ENCODE results near the gene GRAMD4. TPM values are rescaled to one million over a fixed set of nuclear protein-coding genes. Genes with fewer than 3 reads are reported as not detected.
A peak's percentile ranks its signal among the peaks of the same experiment; 100 is the strongest.

Gene GRAMD4
- polyA plus RNA-seq, 6 donors from 2014 or later: 4.0 to 12.5 (median 6.9) TPM

DNA sequence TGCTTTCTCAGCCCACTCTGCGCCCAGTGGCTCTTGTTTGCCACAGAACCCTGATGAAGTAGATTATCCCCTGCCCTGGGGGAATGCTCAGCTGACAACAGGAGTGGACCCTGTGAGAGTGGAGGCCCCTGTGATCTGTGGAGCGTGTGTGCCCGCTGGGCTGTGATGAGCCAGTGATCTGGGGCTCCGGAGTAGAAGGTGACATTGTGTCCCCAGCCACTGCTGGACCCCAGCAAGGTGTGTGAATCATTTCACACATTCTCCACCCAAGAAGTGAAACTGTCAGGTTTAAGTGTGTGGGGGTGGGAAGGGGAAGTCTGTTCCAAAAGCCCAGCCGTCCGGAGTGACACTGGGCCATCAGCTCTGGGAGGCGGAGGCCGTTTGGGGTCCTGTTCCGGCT lies 33.1 kb upstream of the GRAMD4 start:
- Mint-ChIP-seq H3K36me3 (no peaks in the 10 kb centered on the region), H3K27me3 (no peaks in the 10 kb centered on the region), H3K27ac (peak overlapping the region; percentile 97 to 100 (median 100)), H3K4me1 (peaks cover 70 to 81% (median 76%) of the 10 kb centered on the region in 3 donors), H3K4me3 (peak overlapping the region; percentile 79 to 93 (median 89)), H3K9me3 (no peaks in the 10 kb centered on the region)
- ATAC-seq (ENCODE audit: low read depth in 2 of 2) (peak; percentile 53 to 57), DNase-seq (no peak)

DNA sequence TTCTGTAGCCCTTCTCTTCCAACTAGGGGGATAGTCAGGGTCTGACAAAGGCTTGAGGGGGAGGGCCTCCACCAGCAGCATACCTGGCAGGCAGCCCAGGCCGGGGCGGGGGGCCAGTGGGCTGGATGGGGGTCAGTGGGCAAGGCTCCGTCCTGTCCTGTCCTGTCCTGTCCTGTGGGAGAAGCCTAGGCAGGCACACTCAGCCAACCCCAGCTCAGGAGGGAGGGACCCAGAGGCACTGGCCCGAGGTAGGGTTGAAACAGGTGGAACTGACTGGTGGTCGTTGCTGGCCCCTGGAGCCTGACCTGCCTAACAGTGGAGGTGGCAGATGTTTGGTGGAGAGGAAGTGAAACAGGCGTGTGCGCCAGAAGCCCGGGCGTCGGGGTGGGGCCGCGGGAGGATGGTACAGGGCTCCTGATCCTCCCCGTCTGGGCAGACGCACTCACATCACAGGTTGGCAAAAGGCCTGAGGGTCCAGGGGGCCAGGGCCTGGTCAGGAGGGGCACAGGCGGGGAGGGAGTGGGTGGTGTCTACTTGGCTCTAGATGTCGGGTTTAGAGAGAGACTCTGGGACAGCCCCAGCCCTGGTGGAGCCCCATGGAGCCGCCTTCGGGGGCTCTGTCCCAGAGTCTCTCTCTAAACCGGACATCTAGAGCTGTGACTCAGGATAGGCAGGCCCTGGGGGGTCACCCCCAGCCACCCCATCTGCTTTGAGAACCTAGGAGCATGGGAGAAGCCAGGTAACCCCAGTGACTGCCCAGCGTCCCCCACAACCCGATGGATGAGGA lies 32.5 kb upstream of the GRAMD4 start:
- Mint-ChIP-seq H3K27ac (peak overlapping the region; percentile 97 to 100 (median 100)), H3K27me3 (no peaks in the 10 kb centered on the region), H3K36me3 (no peaks in the 10 kb centered on the region), H3K9me3 (no peaks in the 10 kb centered on the region), H3K4me3 (peak overlapping the region; percentile 79 to 93 (median 89)), H3K4me1 (peaks cover 68 to 81% (median 76%) of the 10 kb centered on the region in 3 donors)
- DNase-seq: peak; percentile 96
- peak; percentile 87 for ATAC-seq (ENCODE audit: low read depth in 2 of 2)

DNA sequence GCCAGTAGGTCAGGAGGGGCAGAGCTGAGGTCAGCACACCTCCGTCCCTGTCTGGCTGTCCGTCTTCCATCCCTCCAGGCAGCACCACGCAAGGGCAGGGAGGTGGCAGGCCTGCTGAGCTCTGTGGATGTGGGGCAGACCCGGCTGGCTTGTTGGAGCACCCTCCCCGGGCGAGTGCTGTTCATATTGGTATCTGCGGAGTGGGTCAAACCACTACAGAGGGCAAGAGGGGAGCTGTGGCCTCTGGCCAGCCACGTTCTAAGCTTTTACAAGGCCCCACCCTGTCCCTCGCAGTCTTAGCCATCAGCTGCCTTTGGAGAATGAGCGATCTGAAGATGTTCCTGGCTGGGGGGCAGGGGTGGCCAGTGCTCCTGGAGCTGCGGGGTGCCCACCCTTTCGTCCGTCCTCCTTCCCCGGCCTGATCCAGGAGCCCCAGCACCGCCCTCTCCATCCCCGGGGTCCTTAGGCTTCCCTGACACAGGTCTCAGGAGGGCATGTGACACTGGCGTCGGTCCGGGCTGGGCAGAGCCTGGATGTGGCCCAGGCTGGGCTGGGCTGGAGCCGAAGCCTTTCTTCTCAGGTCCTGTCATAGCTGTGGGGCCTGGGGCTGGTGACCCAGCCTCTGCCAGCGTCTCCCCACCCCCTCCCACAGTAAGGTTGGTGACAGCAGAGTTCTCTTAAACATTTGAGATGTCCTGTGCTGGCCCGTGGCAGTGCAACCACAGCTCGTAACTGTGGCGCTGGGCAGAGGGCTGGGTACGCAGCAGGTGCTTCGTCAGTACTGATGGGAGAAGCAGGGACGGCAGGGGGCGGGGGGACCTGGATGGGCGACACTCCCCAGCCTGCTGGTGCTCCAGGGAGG lies 31.7 kb upstream of the GRAMD4 start:
- H3K4me1 Mint-ChIP-seq: peaks cover 72 to 85% (median 76%) of the 10 kb centered on the region in 3 donors
- H3K27me3 Mint-ChIP-seq: no peaks in the 10 kb centered on the region
- no peaks in the 10 kb centered on the region for H3K9me3 Mint-ChIP-seq
- H3K36me3 Mint-ChIP-seq: no peaks in the 10 kb centered on the region
- H3K4me3 Mint-ChIP-seq: peak overlapping the region; percentile 63 to 92 (median 83)
- DNase-seq: no peak
- H3K27ac Mint-ChIP-seq: peak overlapping the region; percentile 94 to 100 (median 99)
- no peak for ATAC-seq (ENCODE audit: low read depth in 2 of 2)

DNA sequence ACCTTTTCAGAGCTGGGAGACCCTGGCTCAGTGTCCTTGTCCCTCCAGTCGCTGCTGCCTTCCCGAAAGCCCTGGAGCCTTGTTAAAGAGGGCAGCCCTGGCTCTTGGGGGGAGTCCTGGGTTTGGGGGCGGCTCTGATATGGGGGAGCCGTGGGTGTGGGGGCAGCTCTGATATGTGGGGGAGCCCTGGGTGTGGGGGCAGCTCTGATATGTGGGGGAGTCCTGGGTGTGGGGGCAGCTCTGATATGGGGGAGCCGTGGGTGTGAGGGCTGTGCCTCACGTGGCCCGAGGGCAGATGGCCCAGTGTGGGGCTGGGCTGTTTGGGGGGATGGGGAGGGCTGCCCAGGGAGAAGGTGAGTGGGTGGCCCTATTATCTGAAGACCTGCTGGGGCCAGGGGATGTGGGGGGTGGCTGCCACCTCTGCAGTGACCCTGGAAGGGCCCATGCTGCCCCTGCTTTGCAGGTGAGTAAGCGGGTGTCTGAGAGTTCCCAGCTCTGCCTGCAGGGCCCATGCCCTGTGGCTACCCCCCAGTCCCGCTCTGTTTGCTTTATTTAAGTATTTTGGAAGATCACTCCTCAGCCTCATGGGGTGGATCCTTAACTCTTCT lies 30.9 kb upstream of the GRAMD4 start:
- Mint-ChIP-seq H3K4me3 (peak overlapping the region in 6 of 8 donors; percentile 22 to 82 (median 59)), H3K4me1 (peaks cover 67 to 81% (median 81%) of the 10 kb centered on the region in 3 donors), H3K9me3 (no peaks in the 10 kb centered on the region), H3K36me3 (no peaks in the 10 kb centered on the region), H3K27ac (peak overlapping the region; percentile 88 to 100 (median 99)), H3K27me3 (no peaks in the 10 kb centered on the region)
- no peak for DNase-seq
- ATAC-seq (ENCODE audit: low read depth in 2 of 2): no peak

DNA sequence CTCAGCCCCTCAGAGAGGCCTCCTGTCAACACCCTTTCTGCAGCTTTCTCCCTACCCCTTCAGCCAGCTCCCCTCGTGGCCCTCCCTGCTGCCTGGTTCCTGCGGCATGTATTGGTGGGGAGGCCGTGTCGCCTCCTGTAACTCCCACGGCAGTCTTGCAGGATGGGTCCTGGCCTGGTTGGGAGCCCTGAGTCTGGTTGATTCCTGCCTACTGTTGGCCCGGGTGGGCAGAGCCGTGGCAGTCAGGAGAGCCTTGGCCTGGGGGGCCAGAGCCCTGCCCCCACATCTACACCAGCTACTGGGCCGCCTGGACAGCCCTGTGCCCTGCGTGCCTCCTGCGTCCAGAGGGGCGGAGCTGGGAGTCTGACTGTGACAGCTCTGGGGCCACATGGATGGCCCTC lies 30.3 kb upstream of the GRAMD4 start:
- peak overlapping the region in 6 of 8 donors; percentile 5 to 81 (median 40) for H3K4me3 Mint-ChIP-seq
- DNase-seq (no peak), ATAC-seq (ENCODE audit: low read depth in 2 of 2) (no peak)
- no peaks in the 10 kb centered on the region for H3K27me3 Mint-ChIP-seq
- no peaks in the 10 kb centered on the region for H3K9me3 Mint-ChIP-seq
- peaks cover 65 to 81% (median 80%) of the 10 kb centered on the region in 3 donors for H3K4me1 Mint-ChIP-seq
- peak overlapping the region in 4 of 6 donors; percentile 67 to 100 (median 90) for H3K27ac Mint-ChIP-seq
- no peaks in the 10 kb centered on the region for H3K36me3 Mint-ChIP-seq

DNA sequence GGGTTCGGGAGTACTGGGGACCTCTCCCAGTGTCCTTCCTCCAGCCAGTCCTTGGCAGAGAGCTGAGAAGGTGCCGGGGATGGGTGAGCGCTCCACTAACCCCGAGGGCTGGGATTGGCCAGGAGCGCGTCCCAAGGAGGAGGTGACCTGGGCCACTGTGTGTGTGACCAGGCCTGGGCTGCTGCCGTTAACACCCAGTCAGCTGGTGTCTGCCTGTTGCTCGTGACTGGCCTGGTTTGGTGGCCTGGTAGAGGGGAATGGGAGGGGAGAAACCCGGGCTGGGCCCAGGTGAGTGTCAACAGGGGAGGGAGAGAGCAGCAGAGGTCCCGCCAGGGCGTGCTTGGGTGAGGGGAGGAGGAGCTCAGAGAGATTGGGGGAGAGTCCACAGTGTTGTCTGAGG lies 29.9 kb upstream of the GRAMD4 start:
- no peaks in the 10 kb centered on the region for H3K36me3 Mint-ChIP-seq
- H3K9me3 Mint-ChIP-seq: no peaks in the 10 kb centered on the region
- no peak for DNase-seq
- H3K4me1 Mint-ChIP-seq: peaks cover 68 to 81% (median 79%) of the 10 kb centered on the region in 3 donors
- H3K27me3 Mint-ChIP-seq: no peaks in the 10 kb centered on the region
- ATAC-seq (ENCODE audit: low read depth in 2 of 2): no peak
- peak overlapping the region in 5 of 8 donors; percentile 45 to 81 (median 62) for H3K4me3 Mint-ChIP-seq
- peak overlapping the region in 4 of 6 donors; percentile 66 to 97 (median 72) for H3K27ac Mint-ChIP-seq

DNA sequence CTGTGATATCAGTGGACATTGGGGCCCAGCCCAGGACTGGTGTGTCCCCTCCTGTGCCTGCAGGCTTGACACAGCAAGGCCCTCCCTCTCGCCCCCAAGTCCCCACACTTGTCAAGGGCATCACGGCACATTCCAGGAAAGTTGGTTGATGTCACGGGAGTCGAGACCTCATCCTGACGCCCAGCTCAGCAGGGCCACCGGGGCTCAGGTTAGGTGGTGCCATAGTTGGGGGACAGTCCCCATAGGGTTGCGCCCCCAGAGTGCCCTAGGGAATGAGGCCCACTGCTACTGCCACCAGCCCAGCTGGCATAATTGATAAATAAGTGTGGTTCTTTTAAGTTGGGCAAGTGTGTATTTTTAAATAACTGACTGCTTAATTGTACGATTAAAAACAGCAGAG lies 28.3 kb upstream of the GRAMD4 start:
- Mint-ChIP-seq H3K27me3 (no peaks in the 10 kb centered on the region), H3K27ac (peak overlapping the region; percentile 47 to 97 (median 97)), H3K4me3 (peak overlapping the region; percentile 81 to 92 (median 89)), H3K9me3 (no peaks in the 10 kb centered on the region), H3K4me1 (peaks cover 57 to 70% (median 66%) of the 10 kb centered on the region in 3 donors), H3K36me3 (no peaks in the 10 kb centered on the region)
- no peak for DNase-seq
- no peak for ATAC-seq (ENCODE audit: low read depth in 2 of 2)

DNA sequence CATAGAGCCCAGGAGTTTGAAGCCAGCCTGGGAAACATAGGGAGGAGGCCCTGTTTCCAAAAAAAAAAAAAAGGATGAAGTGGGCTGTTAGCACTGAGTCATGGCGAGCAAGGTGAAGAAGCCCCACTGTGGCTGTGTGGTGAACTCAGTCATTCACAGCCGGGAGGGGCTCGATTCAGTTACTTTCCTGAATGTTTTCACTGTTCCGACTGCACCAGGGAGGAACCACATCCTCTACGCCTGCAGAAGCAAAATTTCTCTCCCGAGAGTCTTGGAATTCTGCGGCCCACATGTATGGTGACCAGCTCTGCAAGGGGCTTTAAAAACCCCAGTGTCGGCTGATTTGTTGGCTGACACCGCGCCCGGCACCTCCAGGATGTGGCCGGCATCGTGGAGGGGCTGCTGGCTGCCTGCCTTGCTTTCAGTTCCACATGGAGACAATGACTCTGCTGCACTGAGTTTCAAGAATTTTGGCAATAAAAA lies 27.8 kb upstream of the GRAMD4 start:
- peak; percentile 43 to 48 for ATAC-seq (ENCODE audit: low read depth in 2 of 2)
- H3K36me3 Mint-ChIP-seq: no peaks in the 10 kb centered on the region
- H3K4me3 Mint-ChIP-seq: peak overlapping the region; percentile 81 to 92 (median 89)
- peak; percentile 78 for DNase-seq
- no peaks in the 10 kb centered on the region for H3K9me3 Mint-ChIP-seq
- peaks cover 52 to 65% (median 61%) of the 10 kb centered on the region in 3 donors for H3K4me1 Mint-ChIP-seq
- peak overlapping the region; percentile 41 to 97 (median 97) for H3K27ac Mint-ChIP-seq
- no peaks in the 10 kb centered on the region for H3K27me3 Mint-ChIP-seq

DNA sequence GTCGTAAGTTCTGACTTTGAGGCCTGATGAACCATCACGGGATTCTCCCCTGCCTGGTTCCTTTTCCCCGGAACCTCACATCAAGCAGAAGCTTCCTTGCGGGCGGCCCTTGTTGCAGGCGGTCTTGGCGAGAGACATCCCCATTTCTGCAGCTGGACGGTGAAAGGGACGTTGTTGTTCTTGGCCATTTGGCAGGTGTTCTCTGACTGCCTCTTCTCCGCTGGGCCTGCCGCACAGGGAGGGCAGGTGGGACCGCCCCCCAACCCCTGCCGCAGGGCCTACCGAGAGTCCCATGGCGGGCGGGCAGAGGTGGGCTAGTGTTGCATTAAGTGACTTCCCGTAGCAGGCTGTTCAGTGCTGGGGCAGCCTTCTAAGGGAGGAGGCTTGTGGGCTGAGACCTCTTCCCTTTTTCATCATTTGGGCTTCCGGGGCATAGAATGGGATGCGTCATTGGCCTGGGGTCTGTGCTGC lies 26.9 kb upstream of the GRAMD4 start:
- Mint-ChIP-seq H3K27ac (peak overlapping the region; percentile 82 to 97 (median 97)), H3K36me3 (no peaks in the 10 kb centered on the region), H3K4me3 (peak overlapping the region; percentile 81 to 92 (median 89)), H3K4me1 (peaks cover 48 to 61% (median 59%) of the 10 kb centered on the region in 3 donors), H3K9me3 (no peaks in the 10 kb centered on the region), H3K27me3 (no peaks in the 10 kb centered on the region)
- peak; percentile 83 for DNase-seq
- peak; percentile 87 to 89 for ATAC-seq (ENCODE audit: low read depth in 2 of 2)

DNA sequence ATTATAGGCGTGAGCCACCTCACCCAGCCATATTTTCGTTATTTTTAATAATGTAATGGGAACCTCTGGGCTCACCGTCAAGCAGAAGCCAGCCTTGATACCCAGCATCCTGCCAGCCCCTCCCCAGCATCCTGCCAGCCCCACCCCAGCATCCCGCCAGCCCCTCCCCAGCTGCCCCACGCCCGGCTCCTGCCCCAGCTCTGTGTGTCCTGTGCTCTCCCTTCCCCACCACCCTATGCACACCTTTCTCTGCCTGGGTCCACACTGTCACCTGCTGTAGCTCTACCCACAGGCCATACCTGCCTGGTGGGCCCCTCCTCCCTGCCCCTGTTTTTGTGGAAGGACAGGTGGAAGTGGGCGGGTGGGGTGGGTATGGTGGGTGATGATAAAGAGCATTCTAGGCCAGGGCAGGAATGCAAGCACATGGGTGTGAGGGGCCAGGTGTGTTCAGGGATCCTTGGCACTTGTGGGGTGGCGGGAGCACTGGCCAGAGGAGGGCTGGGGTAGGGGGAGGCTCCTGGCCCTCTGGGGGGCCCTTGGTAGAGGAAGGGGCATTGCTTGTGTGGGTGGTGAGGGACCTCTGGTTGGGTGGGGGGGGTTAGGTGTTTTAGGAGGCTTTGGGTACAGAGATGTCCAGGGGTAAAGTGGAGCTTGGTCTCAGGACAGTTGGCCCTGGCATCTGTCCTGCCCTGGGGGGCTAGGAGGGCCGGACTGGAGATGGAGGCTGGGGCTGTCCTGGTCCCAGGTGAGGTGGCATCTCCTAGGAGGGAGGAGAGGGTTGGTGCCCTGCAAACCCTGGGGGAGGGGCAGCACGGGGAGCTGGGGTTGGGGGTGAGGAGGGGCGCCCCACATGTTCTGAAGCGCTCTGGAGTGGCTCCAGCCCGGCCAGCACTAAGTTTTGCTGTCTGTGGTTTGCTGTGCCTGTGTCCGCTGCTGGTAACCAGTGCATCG lies 25.9 kb upstream of the GRAMD4 start:
- no peaks in the 10 kb centered on the region for H3K27me3 Mint-ChIP-seq
- DNase-seq (no peak), ATAC-seq (ENCODE audit: low read depth in 2 of 2) (no peak)
- H3K4me3 Mint-ChIP-seq: peak overlapping the region in 2 of 8 donors; percentile 81 to 92
- no peaks in the 10 kb centered on the region for H3K9me3 Mint-ChIP-seq
- no peaks in the 10 kb centered on the region for H3K36me3 Mint-ChIP-seq
- peak overlapping the region in 5 of 6 donors; percentile 58 to 97 (median 97) for H3K27ac Mint-ChIP-seq
- H3K4me1 Mint-ChIP-seq: peaks cover 45 to 56% (median 54%) of the 10 kb centered on the region in 3 donors

DNA sequence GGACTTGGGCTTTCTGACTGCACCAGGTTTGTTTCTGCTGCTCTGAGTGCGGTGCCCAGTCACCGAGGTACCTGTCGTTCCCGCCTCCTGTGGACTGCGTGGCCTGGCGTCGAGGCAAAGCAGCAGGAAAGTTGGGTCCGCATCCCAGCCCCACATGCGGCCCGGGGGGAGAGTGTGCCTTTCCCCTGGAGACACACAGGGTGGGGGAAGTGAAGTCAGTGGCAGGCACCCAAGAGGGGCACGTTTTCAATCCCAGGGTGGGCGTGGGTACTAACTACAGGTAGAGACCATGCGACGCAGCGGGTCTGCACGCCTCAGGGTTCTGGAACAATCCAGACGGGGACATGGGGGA lies 25.3 kb upstream of the GRAMD4 start:
- Mint-ChIP-seq H3K4me1 (peaks cover 44 to 54% (median 48%) of the 10 kb centered on the region in 3 donors), H3K4me3 (peak overlapping the region in 1 of 8 donors; percentile 46)

DNA sequence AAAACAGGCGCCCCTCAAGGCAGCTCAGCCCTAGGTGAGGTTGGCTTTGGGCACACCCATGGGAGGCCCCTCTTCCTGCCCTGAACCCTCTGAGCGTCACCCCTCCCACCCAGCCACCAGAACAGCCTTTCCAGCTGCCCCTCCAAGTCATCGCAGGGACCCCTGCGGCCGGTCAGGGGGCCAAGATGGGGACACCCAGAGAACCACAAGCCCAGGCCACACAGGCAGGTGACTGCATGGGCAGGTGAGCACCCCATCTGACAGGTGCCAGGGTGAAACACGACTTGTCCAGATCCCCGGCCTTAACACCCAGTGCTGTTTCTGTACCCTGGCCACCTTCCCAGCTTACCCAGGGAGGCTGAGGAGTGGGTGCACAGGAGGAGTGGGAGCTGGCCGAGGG lies 24.6 kb upstream of the GRAMD4 start:
- no peaks in the 10 kb centered on the region for H3K9me3 Mint-ChIP-seq
- peak overlapping the region in 2 of 8 donors; percentile 46 to 47 for H3K4me3 Mint-ChIP-seq
- H3K36me3 Mint-ChIP-seq: no peaks in the 10 kb centered on the region
- no peaks in the 10 kb centered on the region for H3K27me3 Mint-ChIP-seq
- peak overlapping the region in 2 of 6 donors; percentile 97 to 98 for H3K27ac Mint-ChIP-seq
- H3K4me1 Mint-ChIP-seq: peaks cover 43 to 54% (median 46%) of the 10 kb centered on the region in 3 donors
- no peak for ATAC-seq (ENCODE audit: low read depth in 2 of 2)
- no peak for DNase-seq

More for the DNA sequence above, 25.3 kb upstream of the GRAMD4 start:
- Mint-ChIP-seq H3K27ac (peak overlapping the region in 4 of 6 donors; percentile 17 to 97 (median 82)), H3K36me3 (no peaks in the 10 kb centered on the region), H3K9me3 (no peaks in the 10 kb centered on the region), H3K27me3 (no peaks in the 10 kb centered on the region)
- ATAC-seq (ENCODE audit: low read depth in 2 of 2): no peak
- no peak for DNase-seq
